HG02973 (cell line): ENCODE results near the gene RORB.
"Not testable (repeated sequence)": the region's sequence is repeated elsewhere in the genome, so short reads cannot be mapped to it uniquely, and the experiment has no call there.

ENCODE experiments used
- ATAC-seq: cut with Tn5 transposase; IDR thresholded peaks from one replicate; pipeline ENCODE4 v1.9.1; 2021; ENCODE audit warnings: moderate library complexity; ENCODE audit not compliant: unreplicated experiment

Gene RORB

GRCh38 chr9:74512416-74512815, 15.3 kb downstream of the RORB start:
- ATAC-seq = no peak

- no peak for ATAC-seq
These were observed 16.1 kb downstream of the RORB start for GRCh38 chr9:74513221-74513620.

DNA sequence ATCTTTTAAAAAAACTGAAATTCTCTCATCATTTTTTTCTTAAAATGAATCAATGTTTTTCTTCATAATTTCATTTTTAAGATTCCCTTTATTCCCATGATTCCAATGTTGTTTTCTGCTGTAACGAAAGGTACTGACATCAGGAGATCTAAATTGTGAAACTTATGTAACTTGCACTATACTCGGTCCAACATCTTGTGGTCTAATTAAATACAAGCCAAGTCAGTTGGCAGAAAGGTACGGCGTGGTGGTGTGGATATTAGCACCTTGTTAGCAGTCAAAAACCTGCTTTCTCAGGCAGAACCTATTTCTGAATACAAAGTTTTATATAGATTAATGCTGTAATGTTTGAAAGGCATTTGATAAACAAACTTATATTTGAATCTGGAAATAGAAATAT, 20.1 kb downstream of the RORB start:
- no peak for ATAC-seq

DNA sequence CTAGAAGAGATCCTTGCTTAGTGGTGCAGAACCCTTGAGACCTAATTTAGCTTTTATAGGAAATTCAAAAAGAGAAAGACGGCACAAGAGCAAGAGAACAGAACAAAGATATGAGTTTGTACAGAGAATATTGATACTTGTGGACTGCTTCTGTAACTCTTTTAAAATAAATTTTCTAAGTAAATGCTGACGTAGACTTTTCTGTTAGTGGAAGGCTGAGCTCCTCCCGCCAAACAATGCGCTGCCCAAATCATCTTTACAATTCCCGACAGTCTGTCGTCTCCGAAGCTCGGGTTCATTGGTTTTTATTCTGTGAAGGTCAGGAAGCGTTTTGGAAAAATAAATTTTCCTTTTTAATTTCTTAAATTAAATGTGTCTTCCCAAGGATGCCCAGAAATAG, 22.3 kb downstream of the RORB start:
- ATAC-seq = no peak

DNA sequence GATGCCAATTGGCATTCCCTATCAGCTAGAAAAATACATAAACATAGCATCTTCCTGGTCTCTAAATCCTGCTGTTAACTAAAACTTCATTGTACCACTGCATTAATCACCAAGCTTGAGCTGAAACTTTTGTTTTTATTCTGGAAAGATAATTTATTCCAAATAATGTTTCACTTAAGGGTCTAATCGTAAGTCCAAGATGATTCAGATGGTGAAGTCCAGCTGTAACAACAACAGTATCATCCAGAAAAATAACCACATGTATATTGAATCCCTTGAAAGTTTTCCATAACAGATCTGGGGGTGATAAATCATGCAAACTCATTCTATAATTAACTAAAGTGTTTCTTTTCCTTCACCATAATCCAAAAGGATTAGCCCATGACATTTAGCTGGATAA, 23.9 kb downstream of the RORB start:
- ATAC-seq = no peak

DNA sequence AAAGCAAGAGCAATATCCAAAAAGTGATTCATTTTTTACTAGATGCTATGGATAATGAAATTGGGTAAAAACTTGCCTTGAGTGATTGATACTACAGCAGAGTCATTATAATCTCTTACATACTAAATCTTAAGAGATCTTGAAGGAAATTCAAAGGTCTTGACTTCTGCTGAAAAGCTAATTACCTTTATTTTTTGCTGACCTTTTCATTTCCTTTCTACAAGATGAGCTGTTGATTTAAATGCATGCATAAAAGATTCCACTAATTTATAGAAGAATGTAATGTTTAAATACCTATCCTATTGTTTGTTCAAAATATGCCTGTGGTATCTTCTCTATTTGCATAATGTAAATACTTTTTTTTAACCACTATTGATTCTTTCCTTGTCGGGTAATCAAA, 27.2 kb downstream of the RORB start:
- ATAC-seq = no peak

- ATAC-seq = no peak
These were observed 29.1 kb downstream of the RORB start for GRCh38 chr9:74526215-74526614.

DNA sequence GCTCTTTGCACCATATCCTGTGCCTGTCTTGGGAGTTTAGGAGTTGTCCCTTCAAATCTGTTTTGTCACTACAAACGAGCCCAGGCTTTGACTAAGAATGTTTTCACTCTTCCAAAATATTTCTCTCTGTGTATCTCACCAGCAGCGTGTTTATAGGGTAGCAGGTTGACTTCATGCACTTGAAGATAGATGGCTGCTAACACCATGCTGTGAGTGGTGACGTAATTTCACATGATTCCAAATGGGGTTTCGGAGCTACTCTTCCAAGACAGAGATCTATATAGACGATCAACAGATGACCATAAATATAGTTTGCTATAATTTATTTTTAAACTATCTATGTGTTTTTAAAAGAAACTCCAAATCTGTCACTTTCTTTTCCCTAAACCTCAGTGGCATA, 30.6 kb downstream of the RORB start:
- no peak for ATAC-seq

DNA sequence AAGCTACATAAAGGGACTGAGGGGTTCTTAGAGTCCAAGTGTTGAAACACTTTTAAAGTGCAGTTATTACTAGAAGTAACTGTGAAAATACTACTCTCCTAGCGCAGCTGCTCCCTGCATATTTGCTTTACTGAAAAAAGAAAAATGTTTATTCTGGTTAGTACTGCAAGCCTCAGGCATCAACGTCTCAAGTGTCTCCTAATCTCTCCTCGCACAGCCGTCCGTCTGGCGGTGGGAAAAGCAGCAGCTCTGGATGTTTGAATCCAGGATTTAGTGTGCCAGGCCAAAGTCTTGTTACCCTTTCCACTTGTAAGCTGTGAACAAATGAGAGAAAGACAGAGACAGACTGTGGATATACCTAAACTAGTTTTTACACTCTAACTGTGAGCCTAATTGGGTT, 31.1 kb downstream of the RORB start:
- no peak for ATAC-seq

GRCh38 chr9:74530458-74530857, 33.3 kb downstream of the RORB start:
- ATAC-seq = not testable (repeated sequence)

GRCh38 chr9:74533253-74533652, 36.1 kb downstream of the RORB start:
- no peak for ATAC-seq

- ATAC-seq = no peak
These were observed 37.7 kb downstream of the RORB start for GRCh38 chr9:74534841-74535240.

- no peak for ATAC-seq
These were observed 46.0 kb downstream of the RORB start for GRCh38 chr9:74543145-74543544.

DNA sequence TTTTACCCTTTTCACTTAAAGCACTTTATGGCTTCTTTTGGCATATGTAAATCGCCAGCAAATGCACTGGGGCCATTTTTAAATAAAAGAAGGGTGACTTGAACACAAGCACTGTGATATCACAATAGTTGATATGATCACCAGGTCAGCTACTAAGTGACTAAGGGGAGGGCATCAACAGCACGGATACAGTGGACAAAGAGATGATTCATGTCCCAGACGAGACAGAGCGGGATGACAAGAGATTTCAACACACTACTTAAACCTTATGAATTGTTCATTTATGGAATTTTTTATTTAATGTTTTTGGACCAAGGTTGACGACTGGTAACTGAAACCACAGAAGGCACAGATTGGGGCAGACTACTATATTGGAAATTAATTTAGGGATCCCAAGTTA, 54.1 kb downstream of the RORB start:
- ATAC-seq = no peak

DNA sequence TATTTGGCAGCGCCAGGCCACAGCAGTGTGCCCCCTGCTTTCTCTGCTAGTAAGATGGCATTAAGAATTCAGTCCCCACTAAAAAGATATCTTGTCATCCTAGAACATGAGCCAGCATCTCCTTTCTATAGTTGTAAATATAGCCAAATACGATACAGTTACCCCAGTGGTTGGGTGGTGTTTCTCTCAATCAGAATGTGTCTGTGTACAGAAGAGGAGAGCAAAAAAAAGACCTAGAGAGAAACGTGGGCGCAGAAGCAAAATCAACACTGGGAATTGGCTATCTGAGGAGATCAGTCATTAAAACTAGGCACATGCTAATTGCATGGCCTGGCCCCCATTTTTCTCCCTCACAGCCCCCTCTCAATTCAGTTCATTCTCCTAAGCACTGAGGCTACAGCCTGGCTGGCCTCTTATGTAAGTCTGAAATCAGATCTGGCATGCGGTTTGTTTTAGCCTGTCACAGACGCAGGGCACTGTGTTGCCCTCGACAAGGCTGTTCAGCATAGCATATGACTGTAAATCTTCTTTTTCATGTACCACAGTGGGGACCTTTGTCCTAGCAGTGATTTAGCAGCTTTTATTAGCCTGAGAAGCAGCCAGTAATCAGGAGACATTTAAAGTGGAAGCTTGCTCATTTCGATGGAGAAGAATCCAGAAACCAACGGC, 57.8 kb downstream of the RORB start:
- no peak for ATAC-seq

DNA sequence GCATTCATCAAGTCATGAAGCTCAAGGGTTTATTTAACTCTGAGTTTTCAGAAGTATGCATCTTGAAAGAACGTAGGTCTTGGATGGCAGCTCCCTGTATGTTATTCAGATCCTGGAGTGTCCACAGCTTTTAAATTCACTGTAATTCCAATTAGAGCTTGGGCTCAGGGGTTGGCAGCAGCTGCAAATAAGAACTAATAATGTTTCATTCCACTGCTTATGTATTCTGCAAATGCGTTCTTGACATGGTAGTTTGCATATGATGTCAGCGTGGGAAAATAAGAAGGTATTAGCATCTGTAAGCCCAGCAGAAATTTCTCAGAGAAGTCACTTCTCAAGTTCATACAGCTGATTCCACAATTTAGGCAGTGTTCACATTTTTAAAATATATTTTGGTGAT, 58.4 kb downstream of the RORB start:
- no peak for ATAC-seq

DNA sequence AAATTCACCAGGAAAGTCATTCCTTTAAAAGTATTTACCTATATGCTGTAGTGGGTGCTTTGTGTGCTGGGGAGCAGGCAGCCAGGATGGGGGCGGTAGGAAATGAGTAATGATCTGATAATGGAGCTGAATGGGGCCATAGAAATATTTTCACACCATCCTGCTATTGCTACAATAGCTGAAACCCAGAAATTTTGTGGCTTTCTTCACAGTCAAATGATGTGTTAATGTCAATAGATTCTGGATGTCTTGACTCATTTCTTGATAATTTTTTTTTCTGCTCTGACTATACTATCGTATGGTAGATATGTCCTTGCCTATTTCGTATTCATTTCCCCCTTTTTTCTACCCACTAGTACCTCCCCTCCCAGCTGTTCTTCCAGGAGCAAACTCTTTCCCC, 59.5 kb downstream of the RORB start:
- ATAC-seq = peak; percentile 90

DNA sequence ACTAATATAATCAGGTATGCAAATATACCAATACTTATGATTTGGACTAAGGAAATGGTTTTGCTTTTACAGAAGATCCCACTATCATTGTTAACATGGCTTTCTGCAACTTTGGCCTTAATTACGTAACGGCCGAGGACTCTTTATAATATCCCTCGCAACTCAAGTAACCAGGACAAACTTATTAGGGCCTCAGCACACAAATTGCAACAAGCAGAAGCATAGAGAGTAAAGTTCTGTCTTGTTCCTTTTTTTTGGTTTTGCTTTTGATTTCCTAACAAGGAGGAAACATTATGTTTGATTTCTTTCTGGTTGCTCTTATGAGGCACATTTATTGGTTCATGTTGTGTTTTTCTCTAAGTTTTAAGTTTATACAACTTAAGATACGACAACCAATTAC, 60.4 kb downstream of the RORB start:
- ATAC-seq = no peak

DNA sequence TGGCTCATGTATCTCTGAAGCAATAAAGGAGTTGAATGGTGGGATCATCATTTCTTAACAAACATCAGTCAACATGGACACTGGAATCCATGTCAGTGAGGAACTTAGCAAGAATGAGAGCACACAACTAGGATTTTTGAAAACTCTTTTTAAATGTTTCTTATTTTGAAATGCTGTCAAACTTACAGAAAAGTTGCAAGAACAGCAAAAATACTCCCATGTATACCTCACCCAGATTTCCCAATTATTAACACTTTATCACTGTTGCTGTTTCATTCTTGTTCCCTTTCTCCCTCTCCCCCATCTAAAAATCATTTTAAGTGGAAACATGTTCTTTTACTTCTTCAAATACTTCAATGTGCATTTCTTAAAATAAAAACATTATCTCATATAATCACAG, 65.5 kb downstream of the RORB start:
- ATAC-seq = no peak

DNA sequence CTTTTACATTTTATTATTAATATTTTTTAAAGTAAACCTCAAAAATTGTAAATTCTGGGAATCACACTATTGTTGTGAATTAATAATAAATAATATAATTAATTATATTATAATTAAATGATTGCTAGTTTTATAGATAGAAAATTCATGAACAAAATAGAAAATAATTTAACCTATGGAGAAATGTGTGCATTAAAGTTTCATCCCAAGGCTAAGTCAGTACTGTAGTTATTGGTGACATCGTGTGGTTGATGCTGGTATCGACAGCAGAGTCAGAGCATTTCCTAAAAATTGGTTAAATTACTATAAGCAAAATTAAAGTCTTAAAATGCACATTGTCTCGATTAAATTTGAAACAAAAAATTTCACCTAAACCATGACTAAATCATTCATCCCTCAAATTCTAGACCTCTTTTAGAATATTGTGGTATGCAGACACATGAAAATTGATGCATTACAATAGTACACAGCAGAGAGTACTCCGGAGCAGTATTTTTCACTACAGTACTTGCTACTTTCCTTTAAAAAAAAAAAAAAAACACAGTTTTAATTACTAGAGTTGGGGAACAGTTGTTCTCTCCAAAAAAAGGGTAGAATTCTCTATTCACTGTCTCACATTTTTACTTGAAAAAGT, 73.9 kb downstream of the RORB start:
- ATAC-seq = peak; percentile 83

GRCh38 chr9:74573640-74574191, 76.6 kb downstream of the RORB start:
- no peak for ATAC-seq

- no peak for ATAC-seq
These were observed 79.0 kb downstream of the RORB start for GRCh38 chr9:74576176-74576575.

GRCh38 chr9:74577956-74578355, 80.8 kb downstream of the RORB start:
- ATAC-seq = no peak
